ENCODE data around the gene IGSF3. TPM values are rescaled to one million over a fixed set of nuclear protein-coding genes. Genes with fewer than 3 reads are reported as not detected.
"Not testable (repeated sequence)": the region's sequence is repeated elsewhere in the genome, so short reads cannot be mapped to it uniquely, and the experiment has no call there.

The IGSF3 gene
- total and polyA plus RNA-seq, 2 of the 13 experiments (the other 11 are each of a cell fraction or from before 2014, with no cell fraction given) = 0.11 to 0.16 TPM

GRCh38 chr1:116654351-116654750 lies 13.2 kb downstream of the IGSF3 start (continued):
- TF ChIP-seq YEATS2 (CRISPR knock-in tag; IDR thresholded peaks at IDR 0.05; ENCODE audit: borderline replicate concordance) (no peak), SYNCRIP (IDR thresholded peaks at IDR 0.05; ENCODE audit: insufficient read depth, low read depth, low read length) (no peak)

GRCh38 chr1:116652598-116652997 lies 14.9 kb downstream of the IGSF3 start:
- H3K4me3 ChIP-seq (replicated peaks in 1 of 3; ENCODE audit: insufficient read depth in 1 of 3, low read depth in 2 of 3, low read length in 3 of 3); H4K20me1 ChIP-seq (ENCODE audit: insufficient read depth, low read length); H3K9me3 ChIP-seq (ENCODE audit: low read length); CTCF ChIA-PET (ENCODE audit: low intra/inter-chr PET ratio, low total read pairs); H3K9ac ChIP-seq (ENCODE audit: insufficient read depth, low read depth, low read length); BruUV-seq (replicated peaks); intact Hi-C loops (cut with micrococcal nuclease; ENCODE audit: unreplicated experiment); H3K79me2 ChIP-seq (ENCODE audit: insufficient read depth, low read length); H3K27ac ChIP-seq (ENCODE audit: extremely low read length, insufficient read depth, low read length); H2AFZ ChIP-seq (ENCODE audit: low read length); POLR2A ChIA-PET; in situ Hi-C loops (cut with HindIII; ENCODE audit: extremely low pct_ligation_motif_present, low pct_unique_long_range_greater_than_20kb); H3K4me2 ChIP-seq (ENCODE audit: low read depth, low read length); ATAC-seq; H3K27me3 ChIP-seq (ENCODE audit: control insufficient read depth in 1 of 2, insufficient read depth in 2 of 2, low read length in 2 of 2); FAIRE-seq; H3K36me3 ChIP-seq (replicated peaks in 1 of 2; ENCODE audit: control insufficient read depth in 1 of 2, insufficient read depth in 2 of 2, low read length in 2 of 2); DNase-seq (ENCODE audit: low spot score): not testable (repeated sequence)
- H3K4me1 ChIP-seq (ENCODE audit: insufficient read depth, low read length) = peaks cover 13% of the 10 kb centered on the region; the same call in 1 of the 2 replicates
- 13% methylated on average over 2 of the region's 2 CpGs for WGBS (ENCODE audit: low lambda C conversion rate)

GRCh38 chr1:116650781-116651180 lies 16.8 kb downstream of the IGSF3 start:
- intact Hi-C loops (cut with micrococcal nuclease; ENCODE audit: unreplicated experiment); CTCF ChIA-PET (ENCODE audit: low intra/inter-chr PET ratio, low total read pairs): not testable (repeated sequence)

GRCh38 chr1:116649041-116649440 lies 18.5 kb downstream of the IGSF3 start:
- H3K9ac ChIP-seq (ENCODE audit: insufficient read depth, low read depth, low read length); H3K9me3 ChIP-seq (ENCODE audit: low read length); BruUV-seq (replicated peaks); H3K79me2 ChIP-seq (ENCODE audit: insufficient read depth, low read length); H2AFZ ChIP-seq (ENCODE audit: low read length); H3K36me3 ChIP-seq (replicated peaks in 1 of 2; ENCODE audit: control insufficient read depth in 1 of 2, insufficient read depth in 2 of 2, low read length in 2 of 2); DNase-seq (ENCODE audit: low spot score); intact Hi-C loops (cut with micrococcal nuclease; ENCODE audit: unreplicated experiment); FAIRE-seq; H3K4me2 ChIP-seq (ENCODE audit: low read depth, low read length); CTCF ChIA-PET (ENCODE audit: low intra/inter-chr PET ratio, low total read pairs); H3K4me3 ChIP-seq (replicated peaks in 1 of 3; ENCODE audit: insufficient read depth in 1 of 3, low read depth in 2 of 3, low read length in 3 of 3); in situ Hi-C loops (cut with HindIII; ENCODE audit: extremely low pct_ligation_motif_present, low pct_unique_long_range_greater_than_20kb); ATAC-seq; H3K27me3 ChIP-seq (ENCODE audit: control insufficient read depth in 1 of 2, insufficient read depth in 2 of 2, low read length in 2 of 2); H3K27ac ChIP-seq (ENCODE audit: extremely low read length, insufficient read depth, low read length); H4K20me1 ChIP-seq (ENCODE audit: insufficient read depth, low read length); POLR2A ChIA-PET: not testable (repeated sequence)
- 68% methylated on average over 1 of the region's 5 CpGs for WGBS (ENCODE audit: low lambda C conversion rate)
- peaks cover 21% of the 10 kb centered on the region; the same call in 1 of the 2 replicates for H3K4me1 ChIP-seq (ENCODE audit: insufficient read depth, low read length)

More at GRCh38 chr1:116650781-116651180, 16.8 kb downstream of the IGSF3 start:
- BruUV-seq (replicated peaks); H3K27ac ChIP-seq (ENCODE audit: extremely low read length, insufficient read depth, low read length); ATAC-seq; H3K9ac ChIP-seq (ENCODE audit: insufficient read depth, low read depth, low read length); H3K4me2 ChIP-seq (ENCODE audit: low read depth, low read length); H3K9me3 ChIP-seq (ENCODE audit: low read length); H2AFZ ChIP-seq (ENCODE audit: low read length); H4K20me1 ChIP-seq (ENCODE audit: insufficient read depth, low read length); H3K79me2 ChIP-seq (ENCODE audit: insufficient read depth, low read length); H3K4me3 ChIP-seq (replicated peaks in 1 of 3; ENCODE audit: insufficient read depth in 1 of 3, low read depth in 2 of 3, low read length in 3 of 3); FAIRE-seq; POLR2A ChIA-PET; in situ Hi-C loops (cut with HindIII; ENCODE audit: extremely low pct_ligation_motif_present, low pct_unique_long_range_greater_than_20kb); H3K27me3 ChIP-seq (ENCODE audit: control insufficient read depth in 1 of 2, insufficient read depth in 2 of 2, low read length in 2 of 2); H3K36me3 ChIP-seq (replicated peaks in 1 of 2; ENCODE audit: control insufficient read depth in 1 of 2, insufficient read depth in 2 of 2, low read length in 2 of 2); DNase-seq (ENCODE audit: low spot score): not testable (repeated sequence)
- H3K4me1 ChIP-seq (ENCODE audit: insufficient read depth, low read length) = peaks cover 21% of the 10 kb centered on the region; the same call in 1 of the 2 replicates
- 19% methylated on average over 1 of the region's 3 CpGs for WGBS (ENCODE audit: low lambda C conversion rate)
